GM19467 (cell line): ENCODE data around the gene MFSD2B.

Source experiments
- ATAC-seq: cut with Tn5 transposase; IDR thresholded peaks from one replicate; pipeline ENCODE4 v1.9.1; 2021; ENCODE audit warnings: mild to moderate bottlenecking, moderate library complexity; ENCODE audit not compliant: unreplicated experiment

The MFSD2B gene

DNA sequence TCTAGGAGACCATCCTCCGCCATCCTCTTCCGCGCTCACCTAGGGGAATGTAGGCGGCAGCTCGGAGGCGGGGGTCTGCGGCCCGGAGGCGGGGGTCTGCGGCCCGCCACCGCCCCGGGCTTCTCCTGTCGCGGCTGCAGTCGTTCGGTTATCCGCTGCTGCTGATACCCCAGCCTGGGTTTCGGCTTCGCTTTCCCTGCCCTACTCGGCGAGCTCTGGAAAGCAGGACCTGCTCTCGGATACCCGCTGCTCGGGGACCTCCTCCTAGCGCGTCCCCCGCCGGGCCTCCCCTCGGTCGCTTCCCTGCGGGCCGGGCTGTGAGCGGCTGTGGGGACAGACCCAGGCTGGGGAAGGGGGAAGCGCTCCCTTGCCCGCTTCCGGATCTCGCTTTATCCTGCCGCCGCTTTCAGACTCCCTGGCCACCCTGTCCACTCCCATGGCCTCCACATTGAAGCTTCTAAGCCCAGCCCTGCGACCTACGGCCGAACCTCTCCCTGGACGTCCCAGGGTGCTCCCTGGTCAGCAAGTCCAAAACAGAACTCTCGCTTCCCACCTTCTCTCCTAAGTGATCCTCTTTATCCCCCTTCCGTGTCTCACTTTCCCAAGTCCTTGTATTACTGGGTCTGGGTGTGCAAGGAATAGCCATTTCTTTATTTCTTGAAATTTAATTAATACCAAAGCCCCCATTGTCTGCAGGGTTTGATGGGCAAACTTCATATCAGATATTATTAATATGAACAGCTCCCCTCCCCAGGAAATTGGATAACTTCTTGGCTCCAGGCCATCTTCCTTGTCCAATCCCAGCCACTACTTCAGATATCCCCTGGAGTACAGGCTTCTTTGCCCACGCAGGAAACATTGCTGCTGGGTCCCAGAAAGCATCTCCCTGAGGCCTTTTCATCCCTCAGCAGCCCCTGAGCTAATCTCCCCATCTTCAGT lies 40.4 kb downstream of the MFSD2B start:
- ATAC-seq = no peak

DNA sequence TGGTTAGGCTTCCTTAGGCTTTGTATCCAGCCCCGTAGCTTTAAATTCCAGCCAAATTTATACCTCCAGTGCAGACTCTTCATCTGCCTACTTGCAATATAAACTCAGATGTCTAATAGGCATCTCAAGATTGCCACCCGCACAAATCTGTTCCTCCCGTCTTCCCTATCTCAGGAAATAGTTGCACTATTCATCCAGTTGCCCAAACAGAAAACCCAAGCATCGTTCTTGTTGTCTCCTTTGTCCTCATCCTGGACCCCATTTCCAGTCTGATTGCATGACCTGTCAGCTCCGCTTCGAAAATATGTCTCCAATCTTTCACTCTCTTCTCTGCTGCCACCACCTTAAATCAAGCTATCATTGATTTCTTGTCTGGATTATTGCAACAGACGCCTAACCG lies 41.9 kb downstream of the MFSD2B start:
- ATAC-seq = no peak

- no peak for ATAC-seq
These were observed 43.1 kb downstream of the MFSD2B start for GRCh38 chr2:24052951-24053350.

DNA sequence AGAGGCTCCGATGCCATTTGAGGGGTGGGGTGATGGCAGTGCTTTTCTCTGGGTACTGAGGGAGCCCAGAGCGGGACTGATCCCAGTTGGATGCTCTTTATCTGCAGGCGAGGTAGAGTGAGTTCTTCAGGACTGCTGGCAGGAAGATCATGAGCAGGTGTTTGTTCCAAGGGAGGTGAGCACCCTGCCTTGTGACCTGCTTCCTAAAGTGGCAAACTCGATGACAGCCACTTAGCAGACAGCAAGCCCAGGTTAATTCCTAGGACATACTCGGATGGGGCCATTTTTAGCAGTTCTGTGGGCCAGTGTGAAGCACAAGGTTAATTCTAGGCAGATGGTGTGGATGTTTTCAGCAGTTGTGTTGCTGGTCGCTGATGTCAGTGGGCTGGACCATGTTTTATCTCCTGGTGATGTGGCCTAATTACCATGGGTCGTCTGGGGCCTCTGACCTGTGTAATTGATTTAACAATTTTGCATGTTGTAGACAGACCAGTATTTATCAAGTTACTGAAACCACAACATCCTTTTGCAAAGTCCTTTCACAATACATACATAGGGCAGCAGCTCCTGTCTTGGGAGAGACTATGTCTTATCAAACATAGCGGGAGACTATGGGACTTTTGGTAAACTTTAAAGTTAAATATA lies 44.6 kb downstream of the MFSD2B start:
- no peak for ATAC-seq

- no peak for ATAC-seq
These were observed 45.9 kb downstream of the MFSD2B start for GRCh38 chr2:24055750-24056149.

GRCh38 chr2:24058564-24059271 lies 48.8 kb downstream of the MFSD2B start:
- no peak for ATAC-seq

DNA sequence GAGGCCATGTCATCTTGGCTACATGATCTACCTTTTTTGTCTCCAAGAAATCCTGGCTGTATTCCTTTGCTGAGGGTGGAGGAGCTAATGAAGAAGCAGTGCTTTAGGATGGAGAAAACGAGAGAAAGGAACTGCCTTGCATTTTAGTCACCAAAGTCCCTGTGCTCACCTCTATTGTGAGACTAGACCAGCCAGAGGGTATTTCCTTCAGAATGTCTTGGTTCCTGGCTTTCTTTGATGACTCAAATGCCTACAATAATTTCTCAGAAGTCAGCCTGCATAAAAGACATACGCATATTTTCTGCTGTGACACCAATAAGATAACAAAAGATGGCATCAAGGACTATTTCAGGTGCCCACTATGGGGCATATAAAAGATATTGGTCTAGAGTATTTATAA lies 55.5 kb downstream of the MFSD2B start:
- no peak for ATAC-seq

DNA sequence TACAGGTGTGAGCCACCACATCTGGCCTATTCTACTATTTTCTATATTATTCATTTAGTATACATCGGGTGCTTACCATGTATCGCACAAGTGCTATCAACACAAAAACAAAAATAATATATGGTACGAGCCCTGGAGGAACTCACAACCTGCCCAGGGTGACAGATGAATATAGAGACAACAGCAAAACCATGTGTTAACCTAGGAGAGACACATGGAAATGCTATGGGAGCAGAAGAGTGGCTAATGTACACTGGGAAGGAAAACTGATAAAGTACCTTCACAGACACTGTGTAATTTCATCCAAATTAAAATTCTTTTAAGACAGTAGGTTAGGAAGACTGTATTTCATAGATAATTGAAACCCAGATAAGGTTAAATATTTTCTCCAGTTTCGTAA lies 62.4 kb downstream of the MFSD2B start:
- no peak for ATAC-seq

DNA sequence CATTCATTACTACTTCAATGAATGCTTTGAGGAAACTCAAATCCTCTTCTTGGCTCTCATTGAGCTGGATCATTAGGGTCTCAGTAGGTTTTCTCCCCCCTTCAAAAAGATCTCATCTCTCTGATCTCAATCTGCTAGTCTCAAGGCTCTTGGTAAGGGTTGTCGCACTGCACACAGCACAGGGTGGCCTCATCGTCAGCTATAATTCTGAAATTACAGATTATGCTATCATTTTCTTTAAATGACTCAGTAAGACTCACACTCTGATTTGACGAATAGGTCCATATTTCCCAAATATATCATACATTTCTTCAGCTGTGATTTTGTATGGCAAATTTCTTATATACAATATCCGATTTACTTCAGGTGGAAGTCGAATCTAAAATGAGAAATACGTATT lies 63.9 kb downstream of the MFSD2B start:
- ATAC-seq = no peak

DNA sequence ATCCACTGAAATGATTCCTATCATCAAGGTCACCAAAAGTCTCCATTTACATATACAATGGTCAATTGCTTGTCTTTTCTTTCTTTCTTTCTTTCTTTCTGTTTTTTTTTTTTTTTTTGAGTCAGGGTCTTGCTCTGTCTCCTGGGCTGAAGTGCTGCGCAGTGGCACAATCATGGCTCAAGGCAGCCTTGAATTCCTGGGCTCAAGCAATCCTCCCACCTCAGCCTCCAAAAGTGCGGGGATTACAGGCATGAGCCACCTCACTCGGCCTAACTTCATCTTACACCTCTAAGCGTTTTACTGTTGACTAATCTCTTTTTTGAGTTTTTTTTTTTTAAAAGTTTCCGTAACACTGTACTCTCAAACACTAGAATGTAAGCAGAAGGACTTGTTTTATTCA lies 65.4 kb downstream of the MFSD2B start:
- no peak for ATAC-seq
